Measurements from ENCODE around the gene EXOC1. TPM values are rescaled to one million over a fixed set of nuclear protein-coding genes. Genes with fewer than 3 reads are reported as not detected.

The EXOC1 gene, protein sequence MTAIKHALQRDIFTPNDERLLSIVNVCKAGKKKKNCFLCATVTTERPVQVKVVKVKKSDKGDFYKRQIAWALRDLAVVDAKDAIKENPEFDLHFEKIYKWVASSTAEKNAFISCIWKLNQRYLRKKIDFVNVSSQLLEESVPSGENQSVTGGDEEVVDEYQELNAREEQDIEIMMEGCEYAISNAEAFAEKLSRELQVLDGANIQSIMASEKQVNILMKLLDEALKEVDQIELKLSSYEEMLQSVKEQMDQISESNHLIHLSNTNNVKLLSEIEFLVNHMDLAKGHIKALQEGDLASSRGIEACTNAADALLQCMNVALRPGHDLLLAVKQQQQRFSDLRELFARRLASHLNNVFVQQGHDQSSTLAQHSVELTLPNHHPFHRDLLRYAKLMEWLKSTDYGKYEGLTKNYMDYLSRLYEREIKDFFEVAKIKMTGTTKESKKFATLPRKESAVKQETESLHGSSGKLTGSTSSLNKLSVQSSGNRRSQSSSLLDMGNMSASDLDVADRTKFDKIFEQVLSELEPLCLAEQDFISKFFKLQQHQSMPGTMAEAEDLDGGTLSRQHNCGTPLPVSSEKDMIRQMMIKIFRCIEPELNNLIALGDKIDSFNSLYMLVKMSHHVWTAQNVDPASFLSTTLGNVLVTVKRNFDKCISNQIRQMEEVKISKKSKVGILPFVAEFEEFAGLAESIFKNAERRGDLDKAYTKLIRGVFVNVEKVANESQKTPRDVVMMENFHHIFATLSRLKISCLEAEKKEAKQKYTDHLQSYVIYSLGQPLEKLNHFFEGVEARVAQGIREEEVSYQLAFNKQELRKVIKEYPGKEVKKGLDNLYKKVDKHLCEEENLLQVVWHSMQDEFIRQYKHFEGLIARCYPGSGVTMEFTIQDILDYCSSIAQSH
- polyA plus RNA-seq (ENCODE audit: insufficient read length in 3 of 3): 10 to 100 TPM; 39.4 to 51.3 (median 51.2) TPM
- long read RNA-seq, donor 1, partial matches to known transcripts: 0 of 1 reads
- long read RNA-seq, donor 1, other reads (novel, unspliced or antisense): 0 of 1 reads
- long read RNA-seq, donor 2, partial matches to known transcripts: 10 of 14 reads
- long read RNA-seq, donor 2, other reads (novel, unspliced or antisense): 0 of 14 reads
- long read RNA-seq, donor 3, partial matches to known transcripts: 0 of 4 reads
- long read RNA-seq, donor 3, other reads (novel, unspliced or antisense): 0 of 4 reads
- long read RNA-seq, donor 4, partial matches to known transcripts: 8 of 10 reads
- long read RNA-seq, donor 4, other reads (novel, unspliced or antisense): 0 of 10 reads
- long read RNA-seq, donor 5, partial matches to known transcripts: 0 of 3 reads
- long read RNA-seq, donor 5, other reads (novel, unspliced or antisense): 0 of 3 reads
- long read RNA-seq, donor 6, partial matches to known transcripts: 0 of 3 reads
- long read RNA-seq, donor 6, other reads (novel, unspliced or antisense): 0 of 3 reads
- long read RNA-seq, donor 7, partial matches to known transcripts: 0 of 7 reads
- long read RNA-seq, donor 7, other reads (novel, unspliced or antisense): 0 of 7 reads
- long read RNA-seq, donor 8, partial matches to known transcripts: 0 of 1 reads
- long read RNA-seq, donor 8, other reads (novel, unspliced or antisense): 0 of 1 reads
- long read RNA-seq, donor 9, partial matches to known transcripts: 0 of 6 reads
- long read RNA-seq, donor 9, other reads (novel, unspliced or antisense): 0 of 6 reads
- long read RNA-seq, donor 10, partial matches to known transcripts: 0 of 3 reads
- long read RNA-seq, donor 10, other reads (novel, unspliced or antisense): 0 of 3 reads
- long read RNA-seq, donor 11: 0 reads
- long read RNA-seq, donor 12, partial matches to known transcripts: 0 of 5 reads
- long read RNA-seq, donor 12, other reads (novel, unspliced or antisense): 0 of 5 reads
- long read RNA-seq, donor 13, partial matches to known transcripts: 0 of 5 reads
- long read RNA-seq, donor 13, other reads (novel, unspliced or antisense): 0 of 5 reads
- long read RNA-seq, donor 14, transcript EXOC1-206 (2 exons, 647 nt): major isoform, 6 of 9 reads
- long read RNA-seq, donor 14, partial matches to known transcripts: 0 of 9 reads
- long read RNA-seq, donor 14, other reads (novel, unspliced or antisense): 0 of 9 reads
- long read RNA-seq, donor 15, partial matches to known transcripts: 0 of 9 reads
- long read RNA-seq, donor 15, other reads (novel, unspliced or antisense): 0 of 9 reads
- long read RNA-seq, donor 16, partial matches to known transcripts: 0 of 6 reads
- long read RNA-seq, donor 16, other reads (novel, unspliced or antisense): 0 of 6 reads

DNA sequence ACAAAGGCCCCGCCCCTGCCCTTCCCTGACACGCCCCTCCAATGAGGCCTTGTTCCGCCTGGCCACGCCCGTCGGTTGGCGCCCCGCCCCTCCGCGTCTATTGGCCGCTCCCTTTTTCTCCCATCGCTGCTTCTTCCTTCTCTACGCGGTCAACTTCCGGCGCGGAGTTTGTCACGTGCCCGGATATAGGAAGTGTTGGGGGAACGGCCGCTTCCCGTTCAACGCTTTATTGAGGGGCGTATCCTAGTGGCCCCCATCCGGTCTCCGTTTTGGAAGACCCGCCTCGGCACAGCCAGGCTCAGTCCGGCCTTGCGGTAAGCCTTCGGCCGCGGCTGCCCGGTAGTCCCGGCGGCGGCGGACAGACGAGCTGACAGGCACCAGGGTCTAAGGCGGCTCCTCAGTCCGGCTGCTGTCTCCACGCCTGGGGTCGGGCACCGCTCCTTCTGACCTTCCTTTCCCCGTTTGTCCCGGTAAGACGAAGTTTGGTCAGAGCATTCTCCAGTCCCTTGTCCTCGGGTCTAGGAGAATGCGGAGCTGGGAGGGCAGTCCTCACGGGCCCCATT is at the start of gene EXOC1:
Gene EXOC1, plus strand, starts transcription at position 165 of the 563 bp plus-strand sequence. CDS start 4,676 bp downstream, outside the sequence.
- peak; percentile 97 for DNase-seq

DNA sequence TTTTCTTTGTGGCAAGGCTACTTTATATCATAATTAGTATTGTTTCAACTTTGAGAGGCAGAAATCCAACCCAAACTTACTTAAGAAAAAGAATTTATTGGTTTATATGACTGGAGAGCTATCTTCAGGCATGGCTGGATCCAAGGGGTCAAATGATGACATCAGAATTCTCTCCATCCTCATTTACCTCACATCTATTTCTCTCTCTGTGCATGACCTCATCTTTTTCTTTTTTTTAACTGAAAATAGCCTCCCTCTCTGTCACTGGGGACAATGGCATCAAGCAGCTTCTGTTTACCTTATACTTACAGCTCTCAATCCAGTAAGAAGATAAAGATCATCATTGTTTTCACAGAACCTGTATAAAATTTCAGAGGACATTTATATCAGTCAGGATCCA is 45.9 kb upstream of the EXOC1 start:
- no peak for DNase-seq

DNA sequence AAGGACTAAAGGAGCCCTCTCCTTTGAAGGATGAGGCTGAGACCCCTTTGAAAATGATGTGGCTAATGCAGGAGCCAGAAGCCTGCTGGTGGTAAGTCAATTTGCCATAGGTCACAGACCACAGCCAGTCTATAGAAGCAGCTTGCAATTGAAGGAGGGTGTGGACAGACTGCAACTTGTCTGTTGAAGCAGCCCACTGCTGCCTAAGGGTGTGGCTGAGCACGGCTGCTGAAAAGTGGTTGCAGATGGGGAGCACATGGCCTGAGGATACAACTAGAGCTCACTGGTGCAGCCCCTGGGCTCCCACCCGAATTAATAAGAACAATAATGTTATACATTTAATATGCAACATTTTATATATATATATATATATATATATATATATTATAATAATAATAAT is 45.3 kb upstream of the EXOC1 start:
- DNase-seq: no peak

DNA sequence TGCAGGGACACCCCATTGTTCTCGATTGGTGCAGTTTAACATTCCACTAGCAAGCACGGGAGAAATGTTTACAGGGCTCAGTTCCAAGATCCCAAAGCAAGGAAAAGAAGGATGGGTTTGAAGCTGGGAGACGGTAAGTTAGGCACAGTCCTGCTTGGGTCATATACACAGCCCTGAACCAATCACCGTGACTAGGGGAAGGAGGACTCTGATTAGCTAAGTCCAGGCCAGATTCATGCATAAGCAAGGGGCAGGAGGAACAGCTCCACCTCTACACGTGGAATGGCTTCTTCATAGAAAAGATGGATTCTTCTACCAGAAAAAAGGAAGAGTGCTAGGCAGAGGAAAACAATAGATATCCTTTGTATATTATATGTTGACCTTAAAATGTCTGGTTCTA is 44.8 kb upstream of the EXOC1 start:
- no peak for DNase-seq

DNA sequence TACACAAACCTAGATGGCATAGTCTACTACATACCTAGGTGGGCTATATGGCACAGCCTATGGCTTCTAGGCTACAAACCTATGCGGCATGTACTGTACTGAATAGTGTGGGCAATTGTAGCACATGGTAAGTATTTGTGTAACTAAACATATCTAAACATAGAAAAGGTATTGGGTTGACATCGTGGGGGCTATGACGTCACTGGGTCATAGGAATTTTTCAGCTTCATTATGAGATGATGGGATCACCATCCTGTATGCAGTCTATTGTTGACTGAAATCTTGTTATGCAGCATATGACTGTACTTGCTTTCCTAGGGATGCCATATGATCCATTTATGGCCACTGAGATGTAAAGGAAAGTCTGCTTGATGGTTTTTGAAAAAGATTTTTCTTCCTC is 35.8 kb upstream of the EXOC1 start:
- no peak for DNase-seq

DNA sequence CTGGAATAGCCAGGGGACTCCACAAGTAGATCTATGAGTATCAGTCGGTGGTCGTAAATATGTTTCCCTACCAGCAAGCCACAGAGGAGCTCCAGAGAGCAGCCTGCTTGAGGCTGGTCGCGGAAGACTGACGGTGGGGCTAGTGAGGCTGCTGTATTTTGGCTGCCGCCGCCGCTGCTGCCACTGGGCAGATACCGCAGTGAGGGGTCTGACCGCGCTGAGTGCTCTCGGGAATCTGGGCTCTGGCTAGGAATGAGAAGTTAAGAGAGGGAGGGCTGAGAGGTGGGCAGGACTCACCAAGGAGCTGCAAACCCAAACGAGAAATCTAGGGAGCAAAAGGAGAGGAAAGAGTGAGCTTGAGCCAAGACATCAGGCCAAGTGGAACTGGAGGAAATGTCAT is 33.8 kb upstream of the EXOC1 start, which contains the start of gene EXOC1L:
Gene EXOC1L, plus strand, starts transcription at position 157 of the 400 bp plus-strand sequence. Its CDS starts 237 bp downstream, at position 394.
- DNase-seq: peak; percentile 14

DNA sequence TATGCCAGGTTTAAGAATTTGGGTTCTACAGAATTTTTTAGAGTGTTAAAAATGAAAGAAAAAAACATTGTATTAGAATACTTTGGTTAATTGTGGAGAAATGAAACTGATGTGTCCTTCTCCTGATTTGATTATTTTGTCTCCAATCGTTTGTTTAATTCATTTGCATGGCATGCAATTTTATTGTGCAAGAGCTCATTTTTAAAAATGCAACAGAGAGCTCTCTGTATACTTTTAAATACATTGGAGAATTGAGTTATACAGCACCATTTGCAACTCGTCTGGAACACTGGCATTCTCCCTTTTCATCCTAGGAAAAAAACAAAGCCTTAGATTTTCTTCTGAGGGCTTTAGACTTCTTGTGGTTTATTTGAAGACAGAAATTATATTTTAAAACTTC is 33.2 kb upstream of the EXOC1 start:
- no peak for DNase-seq

DNA sequence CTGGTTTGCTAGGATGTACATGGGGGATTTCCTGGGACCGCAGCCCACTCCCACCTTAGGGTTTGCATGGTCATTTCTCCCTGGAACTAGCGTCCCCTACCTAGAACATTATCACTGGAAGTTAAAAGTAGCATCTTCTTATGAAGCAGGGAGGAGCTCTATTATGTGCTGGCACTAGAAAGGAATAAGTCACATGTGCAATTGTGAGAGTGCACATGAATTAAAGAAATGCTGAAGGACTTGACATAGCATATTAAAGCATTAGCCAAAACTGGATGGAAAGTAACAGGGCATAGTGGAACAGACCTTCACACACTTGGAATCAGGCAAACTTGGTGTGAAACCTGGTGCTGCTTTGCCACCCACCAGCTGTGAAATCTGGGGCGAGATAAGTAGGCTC is 31.1 kb upstream of the EXOC1 start:
- DNase-seq: no peak

DNA sequence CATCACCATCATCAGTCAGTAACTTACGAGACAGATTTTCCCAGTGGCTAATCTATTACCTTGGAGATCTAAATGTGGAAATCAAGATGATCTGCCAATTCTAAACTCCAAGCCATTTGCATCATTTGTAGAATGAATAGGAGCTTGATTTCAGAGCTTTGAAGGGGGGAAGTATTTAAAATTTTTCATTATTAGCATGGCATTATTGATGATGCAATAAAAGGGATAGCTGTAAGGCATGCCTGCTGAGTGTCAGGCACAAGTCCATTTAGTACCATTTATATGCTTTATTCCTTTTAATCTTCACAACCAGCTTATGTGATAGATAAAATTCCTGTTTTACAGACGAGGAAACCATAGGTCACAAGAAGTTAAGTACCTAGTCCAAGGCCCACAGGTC is 28.6 kb upstream of the EXOC1 start:
- no peak for DNase-seq

DNA sequence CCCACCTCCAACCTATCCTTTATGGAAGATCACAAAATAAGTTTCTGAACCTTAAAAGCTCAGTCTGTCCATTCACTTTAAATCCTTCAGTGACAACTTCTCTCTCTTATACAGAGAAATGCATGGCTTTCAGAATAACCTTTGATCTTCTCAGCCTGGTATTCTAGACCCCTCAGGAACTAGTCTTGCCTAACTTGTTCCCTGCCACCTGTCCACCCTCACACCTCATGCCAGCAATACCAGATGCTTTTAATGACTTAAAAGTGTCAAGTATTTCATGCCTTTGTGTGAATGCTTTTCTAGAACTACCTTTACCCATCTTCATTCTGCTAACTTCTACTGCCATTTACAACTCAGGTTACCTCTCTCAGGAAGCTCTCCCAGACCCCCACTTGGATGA is 26.5 kb upstream of the EXOC1 start:
- DNase-seq: no peak

DNA sequence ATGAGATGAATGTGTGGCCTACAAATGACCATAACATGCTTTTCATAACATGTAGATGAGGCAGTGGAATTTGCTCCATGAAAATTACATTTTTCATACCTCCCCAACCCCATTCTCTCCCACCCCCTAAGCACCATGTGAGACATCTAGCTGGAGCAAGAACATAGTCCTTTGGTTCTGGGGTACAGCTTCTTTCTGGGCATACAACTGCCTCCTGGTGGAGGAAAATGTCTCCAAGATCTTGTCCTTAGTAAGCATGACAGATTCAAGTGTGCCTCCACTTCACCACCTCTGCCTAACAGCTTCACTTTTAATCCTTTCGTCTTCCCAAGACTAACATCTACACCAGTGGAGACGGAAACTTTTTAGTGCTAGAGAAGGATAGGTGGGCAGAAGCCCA is 25.9 kb upstream of the EXOC1 start:
- no peak for DNase-seq

DNA sequence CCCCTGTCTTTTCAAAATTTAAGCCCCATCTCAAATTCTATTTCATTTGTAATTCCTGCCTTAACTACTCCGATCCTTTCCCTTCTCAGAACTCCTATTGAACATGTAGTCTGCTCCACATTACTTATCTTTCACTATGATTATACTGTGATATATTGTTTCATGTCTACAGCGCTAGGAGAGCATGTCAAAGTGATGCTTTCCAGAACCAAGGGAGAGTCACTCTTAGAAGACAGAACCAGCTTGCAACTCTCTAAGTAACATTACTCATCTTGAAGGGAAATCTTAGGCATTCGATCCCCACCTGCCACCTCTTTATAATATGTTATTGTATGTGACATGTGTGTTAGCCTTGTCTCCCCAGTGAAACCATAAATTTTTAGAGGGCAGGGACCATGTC is 23.4 kb upstream of the EXOC1 start:
- DNase-seq: no peak

DNA sequence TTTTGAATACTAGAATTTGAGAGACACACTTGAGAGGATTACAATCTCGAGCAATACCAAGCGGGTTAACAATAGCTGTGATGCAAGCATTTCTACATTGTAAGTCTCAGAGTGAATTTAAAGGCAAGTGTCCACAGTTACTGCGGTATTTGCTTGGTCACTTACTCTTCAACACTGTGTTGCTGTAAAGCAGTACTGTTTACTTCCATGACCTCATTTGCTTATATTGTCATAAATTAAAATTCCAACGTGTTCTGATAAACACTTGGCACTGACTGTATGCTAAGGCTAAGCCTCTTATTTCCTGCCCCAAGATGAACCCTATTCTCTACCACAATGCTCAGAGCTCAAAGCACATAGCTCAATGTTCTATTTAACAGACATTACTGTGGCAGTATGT is 22.7 kb upstream of the EXOC1 start:
- no peak for DNase-seq

DNA sequence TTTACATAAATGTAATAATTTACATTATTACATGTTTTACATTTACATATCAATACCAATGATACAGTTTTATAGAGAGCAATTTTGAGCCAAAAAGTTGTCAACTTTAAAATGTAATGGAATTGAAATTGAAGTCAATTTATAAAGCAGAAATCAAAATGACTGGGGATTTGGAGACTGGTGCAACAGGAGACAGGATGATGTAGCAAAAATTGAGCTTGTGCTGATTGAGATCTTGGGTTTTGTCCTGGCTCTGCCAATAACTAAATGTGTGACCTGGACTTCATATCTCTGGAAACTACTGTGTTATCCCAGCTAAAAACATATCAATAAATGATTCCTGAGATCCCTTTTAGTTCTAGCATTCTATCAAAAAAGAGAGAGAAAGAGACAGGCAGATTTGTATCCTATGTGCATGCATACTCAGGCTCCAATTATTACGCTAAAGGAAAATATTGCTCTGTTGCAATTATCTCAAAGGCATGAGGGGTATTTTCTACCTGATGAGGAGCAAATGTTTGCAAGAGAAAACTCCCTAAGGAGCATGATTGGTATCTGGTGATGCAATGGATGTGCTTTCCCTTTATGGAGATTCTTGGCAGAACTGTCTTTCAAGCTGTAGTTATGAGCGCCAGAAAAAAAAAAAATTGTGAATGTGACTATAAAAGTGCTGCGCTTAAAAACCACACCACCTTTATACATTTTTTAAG is 19.2 kb upstream of the EXOC1 start:
- no peak for DNase-seq

DNA sequence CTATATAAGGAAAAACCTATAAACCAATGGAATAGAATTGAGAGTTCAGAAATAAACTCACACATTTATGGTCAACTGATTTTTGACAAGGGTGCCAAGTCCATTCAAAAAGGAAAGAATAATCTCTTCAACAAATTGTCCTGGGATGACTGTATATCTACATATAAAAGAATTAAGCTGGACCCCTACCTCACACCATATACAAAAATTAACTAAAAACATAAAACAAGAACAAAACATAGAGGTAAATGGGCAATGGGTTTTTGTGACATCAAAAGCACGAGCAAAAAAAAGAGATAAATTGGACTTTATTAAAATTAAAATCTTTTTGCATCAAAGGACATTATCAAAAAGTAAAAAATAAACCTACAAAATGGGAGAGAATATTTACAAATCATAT is 15.5 kb upstream of the EXOC1 start:
- no peak for DNase-seq

DNA sequence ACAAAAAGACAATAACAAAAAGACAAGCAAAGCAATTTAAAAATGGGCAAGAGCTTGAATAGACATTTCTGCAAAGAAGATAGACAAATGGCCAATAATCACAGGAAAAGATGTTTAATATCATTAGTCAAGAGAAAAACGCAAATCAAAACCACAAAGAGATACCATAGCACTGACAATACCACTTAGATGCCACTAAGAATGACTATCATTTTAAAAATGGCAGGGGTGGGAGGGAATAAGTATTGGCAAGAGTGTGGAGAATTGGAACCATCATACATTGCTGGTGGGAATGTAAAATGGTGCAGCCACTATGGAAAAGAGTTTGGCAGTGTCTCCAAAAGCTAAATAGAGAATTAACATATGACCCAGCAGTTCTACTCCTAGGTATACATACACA is 15.1 kb upstream of the EXOC1 start:
- no peak for DNase-seq

DNA sequence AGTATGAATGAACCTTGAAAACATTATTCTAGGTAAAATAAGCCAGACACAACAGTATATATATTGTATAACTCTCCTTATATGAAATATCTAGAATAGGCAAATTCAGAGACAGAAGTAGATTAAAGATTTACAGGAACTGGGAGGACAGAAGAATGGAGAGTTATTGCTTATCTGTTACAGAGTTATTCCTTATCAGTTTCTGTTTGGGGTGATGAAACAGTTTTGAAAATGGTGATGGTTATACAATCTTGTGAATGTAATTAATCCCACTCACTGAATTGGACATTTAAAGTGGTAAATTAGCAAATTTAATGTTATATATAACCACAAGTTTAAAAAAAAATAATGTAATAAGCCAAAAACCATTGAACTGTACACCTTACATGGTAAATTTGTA is 14.5 kb upstream of the EXOC1 start:
- DNase-seq: no peak

DNA sequence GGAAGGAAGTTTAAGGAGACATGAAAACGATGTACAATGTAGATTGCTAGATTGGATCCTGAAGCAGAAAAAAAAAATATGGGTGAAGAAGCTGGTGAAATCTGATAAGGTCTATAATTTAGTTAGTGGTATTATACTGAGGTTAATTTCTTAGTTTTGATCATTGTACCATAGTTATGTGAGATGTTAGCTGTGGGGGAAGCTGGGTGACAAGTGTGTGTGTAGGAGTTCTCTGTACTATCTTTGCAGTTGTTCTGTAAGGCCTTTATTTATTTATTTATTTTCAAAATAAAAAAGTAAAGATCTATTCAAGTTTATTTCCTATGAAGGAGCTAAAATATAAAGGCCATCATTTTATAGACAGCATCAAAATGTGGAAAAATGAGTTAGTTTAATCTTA is 12.5 kb upstream of the EXOC1 start:
- no peak for DNase-seq
